GM21717 (cell line): ENCODE results near the gene KLF7.

Source experiments
- ATAC-seq: cut with Tn5 transposase; IDR thresholded peaks from one replicate; pipeline ENCODE4 v1.9.1; 2021; ENCODE audit warnings: mild to moderate bottlenecking, moderate library complexity; ENCODE audit not compliant: unreplicated experiment

KLF7 gene

GRCh38 chr2:207071820-207072219 is 93.9 kb downstream of the KLF7 start:
- ATAC-seq = peak; percentile 34

GRCh38 chr2:207067473-207067872 is 98.3 kb downstream of the KLF7 start:
- ATAC-seq = no peak

- ATAC-seq = no peak
Measured at GRCh38 chr2:207066791-207067460, 98.8 kb downstream of the KLF7 start.

- ATAC-seq = no peak
Measured at GRCh38 chr2:207066166-207066565, 99.6 kb downstream of the KLF7 start.

GRCh38 chr2:207064128-207064690 is 101.5 kb downstream of the KLF7 start:
- no peak for ATAC-seq

GRCh38 chr2:207061181-207061580 is 104.6 kb downstream of the KLF7 start:
- no peak for ATAC-seq

- no peak for ATAC-seq
Measured at GRCh38 chr2:207055257-207055656, 110.5 kb downstream of the KLF7 start.

- no peak for ATAC-seq
Measured at GRCh38 chr2:207054521-207054920, 111.2 kb downstream of the KLF7 start.

GRCh38 chr2:207051385-207051965 is 114.3 kb downstream of the KLF7 start:
- no peak for ATAC-seq

GRCh38 chr2:207049122-207049521 is 116.6 kb downstream of the KLF7 start:
- ATAC-seq = no peak

- no peak for ATAC-seq
Measured at GRCh38 chr2:207048416-207048815, 117.3 kb downstream of the KLF7 start.

- ATAC-seq = no peak
Measured at GRCh38 chr2:207046724-207047123, 119.0 kb downstream of the KLF7 start.

- ATAC-seq = no peak
Measured at GRCh38 chr2:207045531-207045930, 120.2 kb downstream of the KLF7 start.

- ATAC-seq = no peak
Measured at GRCh38 chr2:207044379-207045362, 121.1 kb downstream of the KLF7 start.

- ATAC-seq = no peak
Measured at GRCh38 chr2:207042841-207043240, 122.9 kb downstream of the KLF7 start.

- no peak for ATAC-seq
Measured at GRCh38 chr2:207041786-207042554, 123.8 kb downstream of the KLF7 start.

GRCh38 chr2:207041279-207041678 is 124.5 kb downstream of the KLF7 start:
- ATAC-seq = no peak

- no peak for ATAC-seq
Measured at GRCh38 chr2:207040696-207041095, 125.1 kb downstream of the KLF7 start.

- no peak for ATAC-seq
Measured at GRCh38 chr2:207039225-207039624, 126.5 kb downstream of the KLF7 start.

- ATAC-seq = no peak
Measured at GRCh38 chr2:207038299-207038698, 127.4 kb downstream of the KLF7 start.

- ATAC-seq = no peak
Measured at GRCh38 chr2:207037896-207038295, 127.9 kb downstream of the KLF7 start.
